Measurements from ENCODE around the gene FAM83B.

The FAM83B gene

GRCh38 chr6:54861905-54862616 is 15.5 kb downstream of the FAM83B start:
- Histone ChIP-seq H3K36me3 (ENCODE audit: control insufficient read depth in 4 of 4, insufficient read depth in 4 of 4, low read length in 3 of 4) (no peaks in the 10 kb centered on the region), H3K4me3 (ENCODE audit: control insufficient read depth in 1 of 7, extremely low read depth in 1 of 7, insufficient read depth in 4 of 7, low read depth in 2 of 7, low read length in 6 of 7) (no peak overlapping the region), H3K4me1 (ENCODE audit: control extremely low read depth in 1 of 4, control insufficient read depth in 4 of 4, insufficient read depth in 4 of 4, low read length in 3 of 4) (peaks cover 0 to 2% (median 0%) of the 10 kb centered on the region in 4 experiments), H3K9me3 (ENCODE audit: control extremely low read depth in 1 of 5, control insufficient read depth in 4 of 5, insufficient read depth in 2 of 5, low read depth in 1 of 5, low read length in 4 of 5) (no peaks in the 10 kb centered on the region), H3K27me3 (replicated peaks in 2 of 5; ENCODE audit: control insufficient read depth in 4 of 5, insufficient read depth in 5 of 5, low read length in 4 of 5) (no peaks in the 10 kb centered on the region), H3K27ac (ENCODE audit: insufficient read depth in 1 of 2, low read depth in 1 of 2, low read length in 2 of 2, poor library complexity in 1 of 2, severe bottlenecking in 2 of 2) (no peak overlapping the region)
- DNase-seq, result no peak
- ChIA-PET POLR2A (no interaction called here), CTCF (no interaction called here)
- 91% methylated on average over 7 of the region's 10 CpGs for WGBS (ENCODE audit: insufficient coverage)

GRCh38 chr6:54864272-54864671 is 17.7 kb downstream of the FAM83B start:
- DNase-seq, result no peak
- no peak overlapping the region for H3K27ac ChIP-seq (ENCODE audit: insufficient read depth in 1 of 2, low read depth in 1 of 2, low read length in 2 of 2, poor library complexity in 1 of 2, severe bottlenecking in 2 of 2)
- peaks cover 0 to 2% (median 0%) of the 10 kb centered on the region in 4 experiments for H3K4me1 ChIP-seq (ENCODE audit: control extremely low read depth in 1 of 4, control insufficient read depth in 4 of 4, insufficient read depth in 4 of 4, low read length in 3 of 4)
- WGBS (ENCODE audit: insufficient coverage), result 80% methylated on average over 1 of the region's 2 CpGs
- CTCF ChIA-PET, result no interaction called here
- no peaks in the 10 kb centered on the region for H3K36me3 ChIP-seq (ENCODE audit: control insufficient read depth in 4 of 4, insufficient read depth in 4 of 4, low read length in 3 of 4)
- no peak overlapping the region for H3K4me3 ChIP-seq (ENCODE audit: control insufficient read depth in 1 of 7, extremely low read depth in 1 of 7, insufficient read depth in 4 of 7, low read depth in 2 of 7, low read length in 6 of 7)
- POLR2A ChIA-PET, result no interaction called here
- no peaks in the 10 kb centered on the region for H3K9me3 ChIP-seq (ENCODE audit: control extremely low read depth in 1 of 5, control insufficient read depth in 4 of 5, insufficient read depth in 2 of 5, low read depth in 1 of 5, low read length in 4 of 5)
- no peaks in the 10 kb centered on the region for H3K27me3 ChIP-seq (replicated peaks in 2 of 5; ENCODE audit: control insufficient read depth in 4 of 5, insufficient read depth in 5 of 5, low read length in 4 of 5)

GRCh38 chr6:54865091-54865631 is 18.6 kb downstream of the FAM83B start:
- Histone ChIP-seq H3K36me3 (ENCODE audit: control insufficient read depth in 4 of 4, insufficient read depth in 4 of 4, low read length in 3 of 4) (no peaks in the 10 kb centered on the region), H3K27ac (ENCODE audit: insufficient read depth in 1 of 2, low read depth in 1 of 2, low read length in 2 of 2, poor library complexity in 1 of 2, severe bottlenecking in 2 of 2) (no peak overlapping the region), H3K4me3 (ENCODE audit: control insufficient read depth in 1 of 7, extremely low read depth in 1 of 7, insufficient read depth in 4 of 7, low read depth in 2 of 7, low read length in 6 of 7) (no peak overlapping the region), H3K27me3 (replicated peaks in 2 of 5; ENCODE audit: control insufficient read depth in 4 of 5, insufficient read depth in 5 of 5, low read length in 4 of 5) (no peaks in the 10 kb centered on the region), H3K4me1 (ENCODE audit: control extremely low read depth in 1 of 4, control insufficient read depth in 4 of 4, insufficient read depth in 4 of 4, low read length in 3 of 4) (peaks cover 0 to 2% (median 0%) of the 10 kb centered on the region in 4 experiments), H3K9me3 (ENCODE audit: control extremely low read depth in 1 of 5, control insufficient read depth in 4 of 5, insufficient read depth in 2 of 5, low read depth in 1 of 5, low read length in 4 of 5) (no peaks in the 10 kb centered on the region)
- WGBS (ENCODE audit: insufficient coverage), result 91% methylated on average over 5 of the region's 5 CpGs
- no peak for DNase-seq
- ChIA-PET CTCF (no interaction called here), POLR2A (no interaction called here)

GRCh38 chr6:54868556-54868955 is 22.0 kb downstream of the FAM83B start:
- Histone ChIP-seq H3K4me1 (ENCODE audit: control extremely low read depth in 1 of 4, control insufficient read depth in 4 of 4, insufficient read depth in 4 of 4, low read length in 3 of 4) (no peaks in the 10 kb centered on the region), H3K27ac (ENCODE audit: insufficient read depth in 1 of 2, low read depth in 1 of 2, low read length in 2 of 2, poor library complexity in 1 of 2, severe bottlenecking in 2 of 2) (no peak overlapping the region), H3K9me3 (ENCODE audit: control extremely low read depth in 1 of 5, control insufficient read depth in 4 of 5, insufficient read depth in 2 of 5, low read depth in 1 of 5, low read length in 4 of 5) (no peaks in the 10 kb centered on the region), H3K36me3 (ENCODE audit: control insufficient read depth in 4 of 4, insufficient read depth in 4 of 4, low read length in 3 of 4) (no peaks in the 10 kb centered on the region), H3K4me3 (ENCODE audit: control insufficient read depth in 1 of 7, extremely low read depth in 1 of 7, insufficient read depth in 4 of 7, low read depth in 2 of 7, low read length in 6 of 7) (no peak overlapping the region), H3K27me3 (replicated peaks in 2 of 5; ENCODE audit: control insufficient read depth in 4 of 5, insufficient read depth in 5 of 5, low read length in 4 of 5) (no peaks in the 10 kb centered on the region)
- DNase-seq, result no peak
- ChIA-PET CTCF (no interaction called here), POLR2A (no interaction called here)

GRCh38 chr6:54873599-54873998 is 27.0 kb downstream of the FAM83B start:
- Histone ChIP-seq H3K27me3 (replicated peaks in 2 of 5; ENCODE audit: control insufficient read depth in 4 of 5, insufficient read depth in 5 of 5, low read length in 4 of 5) (no peaks in the 10 kb centered on the region), H3K9me3 (ENCODE audit: control extremely low read depth in 1 of 5, control insufficient read depth in 4 of 5, insufficient read depth in 2 of 5, low read depth in 1 of 5, low read length in 4 of 5) (no peaks in the 10 kb centered on the region), H3K4me3 (ENCODE audit: control insufficient read depth in 1 of 7, extremely low read depth in 1 of 7, insufficient read depth in 4 of 7, low read depth in 2 of 7, low read length in 6 of 7) (no peak overlapping the region), H3K36me3 (ENCODE audit: control insufficient read depth in 4 of 4, insufficient read depth in 4 of 4, low read length in 3 of 4) (no peaks in the 10 kb centered on the region), H3K4me1 (ENCODE audit: control extremely low read depth in 1 of 4, control insufficient read depth in 4 of 4, insufficient read depth in 4 of 4, low read length in 3 of 4) (no peaks in the 10 kb centered on the region), H3K27ac (ENCODE audit: insufficient read depth in 1 of 2, low read depth in 1 of 2, low read length in 2 of 2, poor library complexity in 1 of 2, severe bottlenecking in 2 of 2) (no peak overlapping the region)
- no peak for DNase-seq
- CTCF ChIA-PET, result no interaction called here
- no CpG with 5 or more reads among the region's 1 CpG for WGBS (ENCODE audit: insufficient coverage)
- POLR2A ChIA-PET, result no interaction called here

- WGBS (ENCODE audit: insufficient coverage), result no CpG with 5 or more reads among the region's 2 CpGs
- Histone ChIP-seq H3K4me3 (ENCODE audit: control insufficient read depth in 1 of 7, extremely low read depth in 1 of 7, insufficient read depth in 4 of 7, low read depth in 2 of 7, low read length in 6 of 7) (no peak overlapping the region), H3K27ac (ENCODE audit: insufficient read depth in 1 of 2, low read depth in 1 of 2, low read length in 2 of 2, poor library complexity in 1 of 2, severe bottlenecking in 2 of 2) (no peak overlapping the region), H3K4me1 (ENCODE audit: control extremely low read depth in 1 of 4, control insufficient read depth in 4 of 4, insufficient read depth in 4 of 4, low read length in 3 of 4) (no peaks in the 10 kb centered on the region), H3K9me3 (ENCODE audit: control extremely low read depth in 1 of 5, control insufficient read depth in 4 of 5, insufficient read depth in 2 of 5, low read depth in 1 of 5, low read length in 4 of 5) (no peaks in the 10 kb centered on the region), H3K27me3 (replicated peaks in 2 of 5; ENCODE audit: control insufficient read depth in 4 of 5, insufficient read depth in 5 of 5, low read length in 4 of 5) (no peaks in the 10 kb centered on the region), H3K36me3 (ENCODE audit: control insufficient read depth in 4 of 4, insufficient read depth in 4 of 4, low read length in 3 of 4) (no peaks in the 10 kb centered on the region)
- DNase-seq, result no peak
- CTCF ChIA-PET, result no interaction called here
- POLR2A ChIA-PET, result no interaction called here
Measured at GRCh38 chr6:54874349-54875048, 27.9 kb downstream of the FAM83B start.

GRCh38 chr6:54875539-54875938 is 29.0 kb downstream of the FAM83B start:
- ChIA-PET POLR2A (no interaction called here), CTCF (no interaction called here)
- H3K27ac ChIP-seq (ENCODE audit: insufficient read depth in 1 of 2, low read depth in 1 of 2, low read length in 2 of 2, poor library complexity in 1 of 2, severe bottlenecking in 2 of 2), result no peak overlapping the region
- WGBS (ENCODE audit: insufficient coverage), result 97% methylated on average over 2 of the region's 3 CpGs
- H3K36me3 ChIP-seq (ENCODE audit: control insufficient read depth in 4 of 4, insufficient read depth in 4 of 4, low read length in 3 of 4), result no peaks in the 10 kb centered on the region
- H3K4me3 ChIP-seq (ENCODE audit: control insufficient read depth in 1 of 7, extremely low read depth in 1 of 7, insufficient read depth in 4 of 7, low read depth in 2 of 7, low read length in 6 of 7), result no peak overlapping the region
- H3K27me3 ChIP-seq (replicated peaks in 2 of 5; ENCODE audit: control insufficient read depth in 4 of 5, insufficient read depth in 5 of 5, low read length in 4 of 5), result no peaks in the 10 kb centered on the region
- no peak for DNase-seq
- H3K4me1 ChIP-seq (ENCODE audit: control extremely low read depth in 1 of 4, control insufficient read depth in 4 of 4, insufficient read depth in 4 of 4, low read length in 3 of 4), result no peaks in the 10 kb centered on the region
- no peaks in the 10 kb centered on the region for H3K9me3 ChIP-seq (ENCODE audit: control extremely low read depth in 1 of 5, control insufficient read depth in 4 of 5, insufficient read depth in 2 of 5, low read depth in 1 of 5, low read length in 4 of 5)
